Activated naive CD4-positive, alpha-beta T cell treated with Interleukin-2 at 50 U/mL for 16 hours (primary cell): ENCODE results near the gene PNMA3.
A peak's percentile ranks its signal among the peaks of the same experiment; 100 is the strongest.
"Not testable (repeated sequence)": the region's sequence is repeated elsewhere in the genome, so short reads cannot be mapped to it uniquely, and the experiment has no call there.

ENCODE experiments used
- DNase-seq: peaks from one replicate; pipeline ENCODE4 v3.0.0-alpha.2; 2020

The PNMA3 gene

GRCh38 chrX:153055871-153056749, at the start of gene PNMA3:
TSS of gene PNMA3 (plus strand) at chrX:153056470. CDS start at chrX:153057056, 586 bp downstream.
- DNase-seq = no peak

- DNase-seq = not testable (repeated sequence)
Measured at GRCh38 chrX:153017174-153017573, 39.1 kb upstream of the PNMA3 start.

DNA sequence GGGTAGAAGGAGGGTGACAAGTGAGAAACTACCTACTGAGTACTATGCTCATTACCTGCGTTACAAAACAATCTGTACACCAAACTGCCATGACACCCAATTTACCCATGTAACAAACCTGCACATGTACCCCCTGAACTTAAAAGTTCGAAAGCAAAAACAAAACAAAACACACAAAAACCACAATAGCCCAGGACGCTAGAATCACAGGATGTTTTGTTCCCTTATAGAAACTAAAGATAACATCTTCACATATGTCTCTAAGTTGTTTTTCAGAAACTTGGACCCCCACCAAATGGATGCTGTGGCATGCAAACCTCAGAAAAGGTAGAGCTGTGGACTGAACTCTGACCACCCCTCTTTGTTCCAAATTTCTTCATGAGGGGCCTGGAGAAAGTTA, 37.1 kb upstream of the PNMA3 start:
- DNase-seq = no peak

DNA sequence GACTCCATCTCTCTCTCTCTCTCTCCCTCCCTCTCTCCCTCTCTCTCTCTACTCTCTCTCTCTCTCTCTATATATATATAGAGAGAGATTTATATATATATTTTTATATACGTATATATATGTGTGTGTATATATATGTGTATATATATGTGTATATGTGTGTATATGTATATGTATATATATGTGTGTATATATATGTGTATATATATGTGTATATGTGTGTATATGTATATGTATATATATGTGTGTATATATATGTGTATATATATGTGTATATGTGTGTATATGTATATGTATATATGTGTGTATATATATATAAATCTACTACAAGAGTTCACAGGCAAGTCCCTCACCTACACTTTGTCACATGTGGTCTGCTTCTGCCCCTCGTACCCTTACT, 29.8 kb upstream of the PNMA3 start:
- DNase-seq = not testable (repeated sequence)

DNA sequence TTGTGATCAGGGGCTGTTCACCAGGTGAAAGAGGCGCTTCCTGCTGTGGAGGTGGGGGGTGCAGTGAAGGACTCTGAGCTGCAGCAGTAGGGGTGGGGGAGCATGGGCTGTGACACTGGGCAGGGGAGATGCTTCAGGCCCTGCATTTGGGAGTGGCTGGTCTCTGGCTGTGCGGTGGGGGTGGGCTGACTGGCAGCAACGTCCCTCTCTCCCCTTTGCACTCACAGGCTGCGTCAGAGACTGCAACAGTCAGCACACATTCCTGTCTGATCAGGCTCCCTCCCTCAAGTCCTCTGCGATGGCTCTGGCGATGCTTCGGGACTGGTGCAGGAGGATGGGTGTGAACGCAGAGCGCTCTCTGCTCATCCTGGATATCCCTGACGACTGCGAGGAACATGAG, 27.8 kb upstream of the PNMA3 start:
- not testable (repeated sequence) for DNase-seq

GRCh38 chrX:153029162-153029561, 27.1 kb upstream of the PNMA3 start:
- DNase-seq = no peak

DNA sequence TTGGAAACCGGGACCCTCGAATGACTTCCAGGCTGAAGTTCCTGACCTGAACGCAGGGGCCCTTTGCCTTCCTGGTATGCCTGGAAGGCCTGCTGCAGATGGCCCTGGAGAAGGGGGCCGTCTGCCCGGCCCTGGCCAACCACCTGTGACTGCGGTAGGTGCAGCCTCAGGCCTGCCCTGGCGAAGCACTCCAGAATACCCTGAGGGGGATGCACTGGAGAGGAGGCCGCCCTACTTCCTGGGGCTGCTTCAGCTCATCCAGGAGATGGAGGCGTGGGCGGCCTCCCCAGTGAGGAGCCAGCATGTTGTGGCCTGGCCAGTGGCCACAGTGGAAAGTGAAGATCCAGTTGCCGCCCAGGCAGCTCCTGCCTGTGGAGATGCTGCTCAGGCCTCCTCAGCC, 26.4 kb upstream of the PNMA3 start:
- DNase-seq = no peak

GRCh38 chrX:153030801-153031200, 25.5 kb upstream of the PNMA3 start:
- no peak for DNase-seq

- peak; percentile 74 for DNase-seq
Measured at GRCh38 chrX:153032397-153033118, 23.7 kb upstream of the PNMA3 start.

- no peak for DNase-seq
Measured at GRCh38 chrX:153049093-153049492, 7.2 kb upstream of the PNMA3 start.

GRCh38 chrX:153052534-153052933, 3.7 kb upstream of the PNMA3 start:
- no peak for DNase-seq

- no peak for DNase-seq
Measured at GRCh38 chrX:153057281-153057680, 1.0 kb downstream of the PNMA3 start.

DNA sequence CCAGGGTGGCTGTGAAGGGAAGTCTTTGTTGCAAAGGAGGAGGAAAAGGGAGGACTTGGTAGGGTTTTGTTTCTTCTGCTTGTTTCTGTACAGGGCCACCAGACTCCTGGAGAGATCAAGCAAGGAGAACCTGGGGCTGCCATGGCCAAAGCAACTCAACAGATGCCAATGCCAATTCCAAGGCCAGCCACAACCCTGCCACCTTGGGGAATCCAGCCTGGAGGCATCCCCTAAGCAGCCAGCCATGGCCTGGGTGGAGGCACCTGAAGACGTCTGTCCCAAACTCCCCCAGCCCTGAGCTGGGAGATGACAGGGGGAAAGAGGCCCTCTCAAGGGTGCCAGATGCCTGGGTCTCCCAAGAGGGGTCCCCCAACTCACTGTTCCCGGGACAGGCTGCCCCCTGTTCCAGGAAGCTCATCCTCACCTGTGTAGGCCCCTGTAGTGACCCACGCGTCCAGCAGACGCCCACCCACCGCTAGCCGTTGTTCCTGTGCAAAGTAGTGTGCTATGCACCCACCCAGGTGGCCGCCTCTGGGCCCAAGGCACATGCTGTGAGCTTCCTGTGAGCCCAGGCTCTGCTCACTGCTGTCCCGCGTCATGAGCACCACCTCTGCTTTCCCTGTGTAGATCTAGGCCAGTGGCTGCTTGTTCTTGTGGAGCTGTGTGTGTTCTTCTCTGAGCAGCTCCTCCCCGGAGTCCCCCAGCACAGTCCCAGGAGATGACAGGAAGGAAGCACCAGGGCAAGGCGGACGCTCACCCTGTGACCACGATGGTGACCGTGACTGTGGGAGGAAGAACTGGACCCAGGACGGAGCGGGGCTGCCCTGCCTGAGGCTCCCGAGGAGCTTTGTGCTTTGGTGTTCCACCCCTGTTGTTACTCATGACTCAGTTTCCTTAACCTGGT, 3.2 kb downstream of the PNMA3 start:
- no peak for DNase-seq

DNA sequence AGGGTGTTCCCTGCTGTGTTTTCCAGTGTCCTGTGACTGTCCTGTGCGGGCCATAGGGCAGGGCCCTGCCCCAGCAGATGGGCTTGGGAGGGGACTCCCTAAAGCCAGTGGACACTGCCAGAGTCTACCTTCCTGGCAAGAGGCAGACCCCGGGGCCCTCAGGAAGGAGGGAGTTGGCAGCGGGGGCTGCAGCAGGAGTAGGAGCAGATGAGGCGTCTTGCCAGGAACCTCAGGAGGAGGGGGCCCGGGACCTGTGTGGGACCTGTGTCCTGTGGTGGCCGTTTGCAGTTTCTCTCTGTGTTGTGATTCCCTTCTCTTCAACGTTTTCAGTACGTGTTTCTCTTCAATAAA, 3.8 kb downstream of the PNMA3 start:
- DNase-seq = no peak

GRCh38 chrX:153061732-153062131, 5.5 kb downstream of the PNMA3 start:
- DNase-seq = no peak

- DNase-seq = no peak
Measured at GRCh38 chrX:153063315-153063714, 7.0 kb downstream of the PNMA3 start.

- DNase-seq = no peak
Measured at GRCh38 chrX:153064061-153064460, 7.8 kb downstream of the PNMA3 start.

GRCh38 chrX:153065389-153065788, 9.1 kb downstream of the PNMA3 start:
- DNase-seq = no peak

DNA sequence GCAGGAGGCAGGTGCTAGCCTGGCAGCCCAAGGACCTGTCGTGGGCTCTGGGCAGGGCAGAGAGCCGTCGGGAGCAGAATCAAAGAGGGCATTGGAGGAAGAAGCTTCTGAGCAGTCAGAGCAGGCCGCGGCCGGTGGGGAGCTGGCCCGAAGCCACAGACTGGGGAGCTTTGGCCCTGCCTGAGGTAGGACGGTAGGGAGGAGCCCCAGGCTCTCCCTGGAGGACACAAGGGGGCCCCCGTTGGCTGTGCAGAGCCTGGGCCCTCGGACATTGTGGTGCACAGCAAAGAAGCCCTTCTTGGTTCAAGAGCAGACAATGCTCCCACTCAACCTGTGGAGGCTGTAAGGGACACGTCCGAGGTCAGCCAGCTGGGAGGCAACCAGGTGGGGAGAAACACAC, 10.1 kb downstream of the PNMA3 start:
- DNase-seq = not testable (repeated sequence)

GRCh38 chrX:153071909-153072583, 15.8 kb downstream of the PNMA3 start, which contains the start of gene PNMA6A:
TSS of gene PNMA6A (plus strand) at chrX:153072454. CDS start at chrX:153073063, 609 bp downstream.
- not testable (repeated sequence) for DNase-seq

DNA sequence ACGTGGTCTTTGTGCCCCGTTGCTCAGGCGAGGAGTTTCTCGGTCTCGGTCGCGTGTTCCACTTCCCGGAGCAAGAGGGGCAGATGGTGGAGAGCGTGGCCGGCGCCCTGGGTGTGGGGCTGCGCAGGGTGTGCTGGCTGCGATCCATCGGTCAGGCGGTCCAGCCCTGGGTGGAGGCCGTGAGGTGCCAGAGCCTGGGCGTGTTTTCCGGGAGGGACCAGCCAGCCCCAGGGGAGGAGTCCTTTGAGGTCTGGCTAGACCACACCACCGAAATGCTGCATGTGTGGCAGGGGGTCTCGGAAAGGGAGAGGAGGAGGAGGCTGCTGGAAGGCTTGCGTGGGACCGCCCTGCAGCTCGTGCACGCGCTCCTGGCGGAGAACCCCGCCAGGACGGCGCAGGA, 17.1 kb downstream of the PNMA3 start:
- not testable (repeated sequence) for DNase-seq

DNA sequence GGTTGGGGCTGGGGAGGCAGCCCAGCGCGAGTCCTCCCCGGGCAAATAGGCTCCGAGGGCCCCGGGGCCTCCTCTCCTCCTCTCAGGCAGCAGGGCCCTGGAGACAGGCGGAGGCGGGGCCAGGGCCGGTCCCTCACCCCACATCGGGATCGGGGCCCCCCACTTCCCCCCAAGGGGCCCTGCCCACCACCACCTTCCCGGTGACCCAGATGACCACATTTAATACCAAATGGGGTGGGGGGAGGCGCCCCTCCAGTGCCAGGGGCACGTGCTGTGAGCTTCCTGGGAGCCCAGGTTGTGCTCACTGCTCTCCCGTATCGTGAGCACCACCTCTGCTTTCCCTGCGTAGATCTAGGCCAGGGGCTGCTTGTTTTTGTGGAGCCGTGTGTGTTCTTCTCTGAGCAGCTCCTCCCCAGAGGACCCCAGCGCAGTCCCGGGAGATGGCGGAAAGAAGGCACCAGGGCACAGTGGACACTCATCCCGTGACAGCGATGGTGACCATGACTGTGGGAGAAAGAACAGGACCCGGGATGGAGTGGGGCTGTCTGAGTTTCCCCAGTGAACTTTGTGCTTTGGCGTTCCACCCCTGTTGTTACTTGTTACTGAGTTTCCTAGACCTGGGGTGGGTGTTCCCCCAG, 18.1 kb downstream of the PNMA3 start:
- DNase-seq = no peak
